BE2C (cell line): Measurements from ENCODE around the gene C10orf90.

Source experiments
- DNase-seq: peaks from one replicate; pipeline ENCODE4 v3.0.0-alpha.2; 2020
- H3K27me3 ChIP-seq: fragments of 250-450 bp; sonication (Bioruptor Pico); 2 replicates; pipeline ENCODE4 v1.5.1; 2020; ENCODE audit warnings: mild to moderate bottlenecking
- H3K36me3 ChIP-seq: fragments of 250-450 bp; sonication (Bioruptor Pico); 2 replicates; pipeline ENCODE4 v1.5.1; 2020; ENCODE audit warnings: mild to moderate bottlenecking
- H3K4me1 ChIP-seq: fragments of 250-450 bp; sonication (Bioruptor Pico); 2 replicates; pipeline ENCODE4 v1.5.1; 2020
- H3K4me3 ChIP-seq: 2 replicates; pipeline ENCODE4 v1.5.1; 2011; ENCODE audit warnings: low read depth, low read length
- H3K9me3 ChIP-seq: fragments of 250-450 bp; sonication (Bioruptor Pico); 2 replicates; pipeline ENCODE4 v1.5.1; 2020
- TF ChIP-seq, protein P1 (sequence below): IDR thresholded peaks from 2 replicates; pipeline ENCODE4 v1.5.1; 2012; ENCODE audit warnings: mild to moderate bottlenecking, low read depth, low read length

Gene C10orf90

DNA sequence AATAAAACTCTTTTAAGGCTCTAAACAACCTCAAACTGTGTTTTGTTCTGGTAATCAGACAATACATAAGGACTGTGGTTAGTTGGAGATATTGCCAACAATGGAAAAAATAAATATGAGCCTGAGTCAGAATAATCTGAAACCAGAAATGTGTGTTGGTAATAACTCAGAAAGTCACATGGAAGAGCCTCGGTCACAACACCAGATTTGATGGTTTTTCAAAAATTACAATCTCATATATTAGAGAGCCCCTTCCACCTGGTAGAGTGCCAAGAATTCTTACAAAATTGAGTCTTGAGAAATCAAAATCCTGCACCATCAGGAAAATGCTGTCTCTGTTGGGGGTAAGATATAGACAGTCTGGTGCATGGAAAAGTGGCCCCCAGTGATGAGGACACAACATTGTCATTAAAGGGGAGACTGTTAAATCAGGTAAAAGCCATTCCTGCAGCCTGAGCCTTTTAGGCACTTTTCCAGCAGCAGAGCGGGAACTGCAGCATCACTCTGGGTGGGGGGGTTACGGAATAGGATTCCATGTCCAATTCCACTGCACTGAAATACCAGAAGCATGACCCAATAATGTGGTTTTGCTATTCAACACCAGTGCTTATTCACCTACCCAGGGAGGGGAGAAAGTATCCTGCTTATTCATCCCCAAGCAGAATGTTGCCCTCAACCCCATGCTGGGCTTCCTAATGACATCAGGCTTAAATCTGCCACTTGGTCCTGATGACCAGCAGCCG lies 272.7 kb downstream of the C10orf90 start:
- H3K36me3 ChIP-seq, result no peaks in the 10 kb centered on the region
- TF ChIP-seq, protein P1, sequence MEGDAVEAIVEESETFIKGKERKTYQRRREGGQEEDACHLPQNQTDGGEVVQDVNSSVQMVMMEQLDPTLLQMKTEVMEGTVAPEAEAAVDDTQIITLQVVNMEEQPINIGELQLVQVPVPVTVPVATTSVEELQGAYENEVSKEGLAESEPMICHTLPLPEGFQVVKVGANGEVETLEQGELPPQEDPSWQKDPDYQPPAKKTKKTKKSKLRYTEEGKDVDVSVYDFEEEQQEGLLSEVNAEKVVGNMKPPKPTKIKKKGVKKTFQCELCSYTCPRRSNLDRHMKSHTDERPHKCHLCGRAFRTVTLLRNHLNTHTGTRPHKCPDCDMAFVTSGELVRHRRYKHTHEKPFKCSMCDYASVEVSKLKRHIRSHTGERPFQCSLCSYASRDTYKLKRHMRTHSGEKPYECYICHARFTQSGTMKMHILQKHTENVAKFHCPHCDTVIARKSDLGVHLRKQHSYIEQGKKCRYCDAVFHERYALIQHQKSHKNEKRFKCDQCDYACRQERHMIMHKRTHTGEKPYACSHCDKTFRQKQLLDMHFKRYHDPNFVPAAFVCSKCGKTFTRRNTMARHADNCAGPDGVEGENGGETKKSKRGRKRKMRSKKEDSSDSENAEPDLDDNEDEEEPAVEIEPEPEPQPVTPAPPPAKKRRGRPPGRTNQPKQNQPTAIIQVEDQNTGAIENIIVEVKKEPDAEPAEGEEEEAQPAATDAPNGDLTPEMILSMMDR, result no peak

DNA sequence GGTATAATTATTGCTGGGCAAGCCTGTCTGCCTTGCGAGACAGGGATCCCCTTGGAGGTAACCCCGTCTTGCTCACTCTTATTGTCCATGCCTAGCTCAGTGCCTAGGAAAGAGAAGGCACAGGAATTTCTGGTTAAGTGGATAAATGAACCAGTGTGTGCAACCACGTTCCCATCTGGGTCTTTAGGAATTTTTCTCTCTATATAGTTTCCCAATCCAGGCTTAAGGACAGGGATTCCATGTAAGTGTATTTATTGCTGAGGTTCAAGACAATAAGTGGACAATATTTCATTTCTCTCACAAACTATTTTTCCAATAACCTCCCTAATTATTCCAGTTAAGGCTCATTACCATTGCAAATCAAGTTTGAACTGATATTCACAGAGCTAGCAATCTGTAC lies 273.3 kb downstream of the C10orf90 start:
- Histone ChIP-seq H3K4me1 (peaks cover 28% of the 10 kb centered on the region), H3K4me3 (no peak overlapping the region), H3K36me3 (no peaks in the 10 kb centered on the region), H3K27me3 (no peaks in the 10 kb centered on the region), H3K9me3 (no peaks in the 10 kb centered on the region)
- TF ChIP-seq, protein P1, result no peak
- DNase-seq, result no peak

More for the DNA sequence above, 272.7 kb downstream of the C10orf90 start:
- no peak for DNase-seq
- Histone ChIP-seq H3K4me1 (peaks cover 30% of the 10 kb centered on the region), H3K27me3 (no peaks in the 10 kb centered on the region), H3K9me3 (no peaks in the 10 kb centered on the region), H3K4me3 (no peak overlapping the region)

DNA sequence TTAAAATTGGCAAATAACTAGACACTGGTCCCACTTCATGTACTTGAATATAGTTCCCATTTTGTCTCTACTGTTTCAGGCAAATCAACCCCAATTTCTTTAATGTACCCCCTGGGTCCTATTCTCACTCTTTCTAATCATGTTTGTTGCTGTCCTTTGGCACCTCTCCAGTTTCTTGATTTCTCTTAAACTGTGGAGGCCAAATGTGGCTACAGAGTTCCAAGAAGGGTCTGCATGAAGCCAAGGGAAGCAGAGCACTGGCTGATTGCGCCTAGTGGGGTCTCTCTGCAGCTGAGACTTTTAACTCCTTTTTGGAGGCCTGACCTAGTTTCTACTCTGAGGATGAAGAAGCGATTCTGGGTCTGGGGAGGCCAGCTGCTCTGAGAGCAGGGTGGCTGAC lies 275.5 kb downstream of the C10orf90 start:
- Histone ChIP-seq H3K36me3 (no peaks in the 10 kb centered on the region), H3K4me3 (no peak overlapping the region), H3K4me1 (peaks cover 28% of the 10 kb centered on the region), H3K9me3 (no peaks in the 10 kb centered on the region), H3K27me3 (no peaks in the 10 kb centered on the region)
- DNase-seq, result no peak
- TF ChIP-seq, protein P1, result no peak

DNA sequence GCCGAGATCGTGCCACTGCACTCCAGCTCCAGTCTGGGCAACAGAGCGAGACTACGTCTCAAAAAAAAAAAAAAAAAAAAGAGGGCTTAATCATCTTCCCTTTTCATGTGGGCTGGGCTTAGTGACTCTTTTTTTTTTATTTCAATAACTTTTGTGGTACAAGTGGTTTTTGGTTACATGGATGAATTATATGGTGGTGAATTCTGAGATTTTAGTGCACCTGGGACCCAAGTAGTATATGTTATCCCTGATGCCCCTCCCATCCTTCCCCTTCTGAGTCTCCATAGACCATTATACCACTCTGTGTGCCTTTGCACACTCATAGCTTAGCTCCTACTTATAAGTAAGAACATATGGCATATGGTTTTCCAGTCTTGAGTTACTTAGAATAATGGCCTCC lies 277.4 kb downstream of the C10orf90 start:
- H3K36me3 ChIP-seq, result no peaks in the 10 kb centered on the region
- no peak for DNase-seq
- TF ChIP-seq, protein P1, result no peak
- H3K9me3 ChIP-seq, result no peaks in the 10 kb centered on the region
- H3K4me3 ChIP-seq, result no peak overlapping the region
- H3K27me3 ChIP-seq, result no peaks in the 10 kb centered on the region
- H3K4me1 ChIP-seq, result peaks cover 18% of the 10 kb centered on the region

DNA sequence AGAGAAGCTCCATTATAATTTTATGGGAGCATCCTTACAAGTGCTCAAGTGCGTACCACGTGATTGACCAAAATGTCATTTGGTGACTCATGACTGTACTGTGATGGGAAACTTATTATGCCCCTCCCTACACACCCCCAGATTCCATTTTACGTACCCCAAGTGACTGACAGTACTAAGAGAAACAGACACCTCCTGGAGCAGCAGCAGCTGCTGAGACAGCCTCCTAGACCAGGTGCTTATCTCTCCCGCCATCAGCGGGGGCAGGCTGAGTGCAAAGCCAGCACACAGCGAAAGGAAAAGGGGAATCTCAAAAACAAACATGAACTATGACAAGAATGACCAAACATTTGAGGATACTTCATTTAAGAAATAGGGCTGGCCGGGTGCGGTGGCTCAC lies 278.0 kb downstream of the C10orf90 start:
- H3K4me3 ChIP-seq, result no peak overlapping the region
- H3K27me3 ChIP-seq, result no peaks in the 10 kb centered on the region
- H3K4me1 ChIP-seq, result peaks cover 13% of the 10 kb centered on the region
- no peaks in the 10 kb centered on the region for H3K36me3 ChIP-seq
- TF ChIP-seq, protein P1, result no peak
- no peaks in the 10 kb centered on the region for H3K9me3 ChIP-seq
- peak; percentile 35 for DNase-seq

DNA sequence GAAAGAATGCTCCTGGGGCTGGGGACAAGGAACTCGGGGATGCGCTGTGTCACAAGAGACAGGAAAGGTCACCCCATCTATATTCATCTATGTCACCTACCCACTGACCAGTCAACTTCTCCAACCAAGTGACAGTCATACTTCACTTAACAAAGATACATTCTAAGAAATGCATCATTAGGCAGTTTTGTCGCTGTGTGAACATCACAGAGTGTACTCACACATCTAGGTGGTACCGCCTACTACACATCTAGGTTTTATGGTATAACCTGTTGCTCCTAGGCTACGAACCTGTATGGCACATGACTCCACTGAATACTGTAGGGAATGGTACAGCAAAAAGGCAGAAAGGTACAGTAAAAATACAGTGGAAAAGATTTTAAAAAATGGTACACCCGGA lies 278.4 kb downstream of the C10orf90 start:
- no peaks in the 10 kb centered on the region for H3K36me3 ChIP-seq
- TF ChIP-seq, protein P1, result no peak

More for the DNA sequence above, 278.4 kb downstream of the C10orf90 start:
- no peaks in the 10 kb centered on the region for H3K27me3 ChIP-seq
- H3K9me3 ChIP-seq, result no peaks in the 10 kb centered on the region
- peaks cover 13% of the 10 kb centered on the region for H3K4me1 ChIP-seq
- DNase-seq, result no peak
- H3K4me3 ChIP-seq, result no peak overlapping the region
